Adrenal gland (tissue), 5 donors: ENCODE measurements around the gene BATF3.

Source experiments
- CTCF ChIP-seq, 6 experiments: fragments of 450-650 bp in 4 of 6; fragments of 200-600 bp in 2 of 6; sonication (generic) in 1 of 6; IDR thresholded peaks; 1 replicate in 5 of 6; 2 replicates in 1 of 6; pipeline versions ENCODE4 v1.5.1 to v1.8.0; 2016 to 2021; ENCODE audit warnings: antibody characterized with exemption in 6 of 6, mild to moderate bottlenecking in 2 of 6, moderate library complexity in 1 of 6
- POLR2A ChIP-seq, 2 donors: fragments of 450-650 bp; IDR thresholded peaks; one replicate each; pipeline ENCODE4 v1.6.1; 2017; ENCODE audit warnings: antibody characterized with exemption in 2 of 2, mild to moderate bottlenecking in 2 of 2, moderate library complexity in 1 of 2
- donor health status: DM: no; HTN: no; CAD: no.

DNA sequence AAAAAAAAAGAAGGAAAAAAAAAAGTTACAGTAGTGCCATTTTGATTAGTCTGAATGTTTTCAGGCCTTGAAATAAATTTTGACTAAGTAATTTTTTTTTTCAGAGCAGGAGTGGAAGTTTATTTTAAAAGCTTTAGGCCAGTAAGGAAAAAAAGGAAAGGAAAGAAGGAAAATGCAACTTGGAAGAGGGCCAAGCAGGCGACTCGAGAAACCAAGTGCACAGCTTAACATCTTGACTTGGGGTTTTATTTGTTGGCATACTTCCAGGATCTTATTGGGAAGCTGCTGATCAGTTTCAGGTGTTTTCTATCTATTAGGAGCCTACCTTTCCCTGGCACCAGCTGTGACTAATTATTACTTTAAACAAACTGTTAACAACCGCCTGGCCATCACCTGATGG is 49.4 kb downstream of the BATF3 start:
- no peak for TF ChIP-seq CTCF (IDR thresholded peaks at IDR 0.05)
- no peak for TF ChIP-seq POLR2A (IDR thresholded peaks at IDR 0.05)
